ENCODE measurements around the gene HS3ST2. TPM values are rescaled to one million over a fixed set of nuclear protein-coding genes. Genes with fewer than 3 reads are reported as not detected.

HS3ST2 gene
- total RNA-seq, 1 donor from 2014 or later, result 9.0 TPM

DNA sequence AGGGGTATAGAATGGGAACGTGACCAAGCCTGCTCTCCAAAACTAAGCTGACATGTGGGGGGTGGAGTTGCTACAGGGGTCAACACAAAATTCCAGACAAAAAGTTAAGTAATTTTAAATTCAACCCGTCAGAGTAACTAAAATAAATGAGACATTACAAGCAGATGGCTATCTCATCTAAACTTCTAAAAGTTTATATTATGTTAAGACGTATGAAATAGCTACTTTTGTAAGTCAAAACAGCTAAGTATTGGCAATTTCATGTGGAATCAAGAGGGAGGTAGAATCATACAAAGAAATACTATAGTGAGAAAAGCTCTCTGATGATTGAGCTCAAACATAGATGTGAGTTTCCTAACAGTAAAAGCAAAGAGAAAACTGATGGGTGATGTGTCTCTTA is 113.3 kb downstream of the HS3ST2 start:
- intact Hi-C loops (cut with DNase I), result no loop called here
- TF ChIP-seq, protein P1, sequence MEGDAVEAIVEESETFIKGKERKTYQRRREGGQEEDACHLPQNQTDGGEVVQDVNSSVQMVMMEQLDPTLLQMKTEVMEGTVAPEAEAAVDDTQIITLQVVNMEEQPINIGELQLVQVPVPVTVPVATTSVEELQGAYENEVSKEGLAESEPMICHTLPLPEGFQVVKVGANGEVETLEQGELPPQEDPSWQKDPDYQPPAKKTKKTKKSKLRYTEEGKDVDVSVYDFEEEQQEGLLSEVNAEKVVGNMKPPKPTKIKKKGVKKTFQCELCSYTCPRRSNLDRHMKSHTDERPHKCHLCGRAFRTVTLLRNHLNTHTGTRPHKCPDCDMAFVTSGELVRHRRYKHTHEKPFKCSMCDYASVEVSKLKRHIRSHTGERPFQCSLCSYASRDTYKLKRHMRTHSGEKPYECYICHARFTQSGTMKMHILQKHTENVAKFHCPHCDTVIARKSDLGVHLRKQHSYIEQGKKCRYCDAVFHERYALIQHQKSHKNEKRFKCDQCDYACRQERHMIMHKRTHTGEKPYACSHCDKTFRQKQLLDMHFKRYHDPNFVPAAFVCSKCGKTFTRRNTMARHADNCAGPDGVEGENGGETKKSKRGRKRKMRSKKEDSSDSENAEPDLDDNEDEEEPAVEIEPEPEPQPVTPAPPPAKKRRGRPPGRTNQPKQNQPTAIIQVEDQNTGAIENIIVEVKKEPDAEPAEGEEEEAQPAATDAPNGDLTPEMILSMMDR (IDR thresholded peaks at IDR 0.05), result no peak
- Histone ChIP-seq H3K4me3 (no peak overlapping the region), H3K4me1 (no peaks in the 10 kb centered on the region), H3K9me3 (no peaks in the 10 kb centered on the region), H3K27me3 (no peaks in the 10 kb centered on the region), H3K27ac (no peak overlapping the region), H3K36me3 (no peaks in the 10 kb centered on the region)
- no peak for DNase-seq (ENCODE audit: low spot score in 2 of 2)

DNA sequence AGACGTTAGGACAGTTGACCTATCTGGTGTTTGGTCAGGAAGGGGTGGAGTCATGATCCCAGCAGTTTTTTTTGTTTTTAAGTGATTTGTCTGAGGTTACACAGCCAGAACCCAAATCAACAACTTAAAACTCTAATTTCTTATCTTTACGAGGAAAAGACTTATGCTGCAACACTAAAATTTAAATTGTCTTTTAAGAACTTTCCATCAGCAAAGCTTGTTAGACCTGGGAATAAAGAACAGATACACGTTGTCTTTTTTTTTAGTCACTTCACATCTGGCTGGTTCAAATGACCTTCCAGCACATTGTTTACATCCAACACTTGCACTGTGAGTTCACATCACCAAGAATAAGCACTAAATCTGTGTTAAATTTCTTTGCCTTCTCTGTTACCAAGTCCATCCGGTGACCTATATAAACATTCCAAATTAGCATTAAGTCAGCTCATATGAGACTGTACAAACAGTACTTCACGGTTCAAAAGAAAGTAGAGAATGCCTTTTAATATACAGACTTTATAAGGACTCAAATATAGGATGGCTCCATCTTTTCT is 115.0 kb downstream of the HS3ST2 start:
- H3K27me3 ChIP-seq, result no peaks in the 10 kb centered on the region
- no peaks in the 10 kb centered on the region for H3K4me1 ChIP-seq
- TF ChIP-seq, protein P1 (IDR thresholded peaks at IDR 0.05), result no peak
- no peak for DNase-seq (ENCODE audit: low spot score in 2 of 2)
- H3K9me3 ChIP-seq, result no peaks in the 10 kb centered on the region
- H3K36me3 ChIP-seq, result no peaks in the 10 kb centered on the region
- no peak overlapping the region for H3K4me3 ChIP-seq
- intact Hi-C loops (cut with DNase I), result no loop called here
- H3K27ac ChIP-seq, result no peak overlapping the region

DNA sequence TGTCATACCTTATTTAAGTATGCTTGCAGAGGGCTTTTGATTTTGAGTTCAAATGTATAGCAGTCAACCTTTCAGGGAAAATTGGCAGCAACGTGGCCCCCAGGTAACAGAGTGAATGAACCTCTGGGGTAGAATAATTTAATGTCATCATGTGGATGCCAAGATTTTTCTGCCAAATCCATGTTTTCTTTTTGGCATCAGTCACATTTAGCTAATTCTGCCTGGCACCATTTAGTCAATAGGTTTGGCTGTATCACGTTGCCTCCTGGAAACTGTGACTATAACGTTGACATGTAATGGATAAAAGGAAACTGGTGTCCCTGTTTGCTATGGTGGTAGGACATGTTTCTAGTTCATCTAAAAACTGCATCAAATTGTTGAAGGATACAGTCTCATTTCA is 115.5 kb downstream of the HS3ST2 start:
- Histone ChIP-seq H3K4me3 (no peak overlapping the region), H3K27me3 (no peaks in the 10 kb centered on the region), H3K27ac (no peak overlapping the region), H3K36me3 (no peaks in the 10 kb centered on the region), H3K9me3 (no peaks in the 10 kb centered on the region), H3K4me1 (no peaks in the 10 kb centered on the region)
- DNase-seq (ENCODE audit: low spot score in 2 of 2), result no peak
- intact Hi-C loops (cut with DNase I), result no loop called here
- TF ChIP-seq, protein P1 (IDR thresholded peaks at IDR 0.05), result no peak

DNA sequence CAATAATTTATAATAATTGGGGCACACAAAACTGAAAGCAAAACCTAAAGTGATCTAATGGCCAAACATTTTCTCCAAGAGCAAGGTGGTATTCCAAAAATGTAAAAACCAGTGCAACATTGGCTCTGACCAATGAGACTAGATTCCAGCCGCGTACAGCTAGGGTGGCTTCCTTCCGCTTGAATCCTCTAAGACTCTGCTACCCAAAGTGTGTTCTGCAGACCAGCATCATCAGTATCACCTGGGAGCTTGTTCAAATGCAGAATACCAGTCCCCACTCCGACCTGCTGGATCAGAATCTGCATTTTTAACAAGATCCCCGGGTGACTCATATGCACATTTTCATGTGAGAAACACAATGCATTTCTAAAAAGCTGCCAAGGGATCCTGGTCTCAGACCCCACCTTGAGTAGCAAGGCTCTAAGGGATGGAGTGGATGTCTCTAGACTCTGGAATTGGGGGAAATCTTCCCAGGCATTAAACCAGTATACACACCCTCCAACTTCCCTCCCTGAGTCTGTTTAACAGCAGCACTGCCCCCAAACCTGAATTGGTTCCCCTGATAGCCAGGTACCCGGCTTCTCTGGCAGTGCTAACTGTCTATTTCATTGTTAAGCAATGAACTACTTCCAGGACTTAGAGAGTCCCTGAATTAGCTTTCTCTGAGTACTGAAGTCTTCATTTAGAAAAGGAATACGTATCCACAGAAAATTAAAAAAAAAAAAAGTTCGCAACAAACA is 118.2 kb downstream of the HS3ST2 start:
- no peak overlapping the region for H3K4me3 ChIP-seq
- H3K36me3 ChIP-seq, result no peaks in the 10 kb centered on the region
- intact Hi-C loops (cut with DNase I), result no loop called here
- no peaks in the 10 kb centered on the region for H3K9me3 ChIP-seq
- no peak for DNase-seq (ENCODE audit: low spot score in 2 of 2)
- H3K27me3 ChIP-seq, result no peaks in the 10 kb centered on the region
- H3K27ac ChIP-seq, result no peak overlapping the region
- TF ChIP-seq, protein P1 (IDR thresholded peaks at IDR 0.05), result no peak
- no peaks in the 10 kb centered on the region for H3K4me1 ChIP-seq

DNA sequence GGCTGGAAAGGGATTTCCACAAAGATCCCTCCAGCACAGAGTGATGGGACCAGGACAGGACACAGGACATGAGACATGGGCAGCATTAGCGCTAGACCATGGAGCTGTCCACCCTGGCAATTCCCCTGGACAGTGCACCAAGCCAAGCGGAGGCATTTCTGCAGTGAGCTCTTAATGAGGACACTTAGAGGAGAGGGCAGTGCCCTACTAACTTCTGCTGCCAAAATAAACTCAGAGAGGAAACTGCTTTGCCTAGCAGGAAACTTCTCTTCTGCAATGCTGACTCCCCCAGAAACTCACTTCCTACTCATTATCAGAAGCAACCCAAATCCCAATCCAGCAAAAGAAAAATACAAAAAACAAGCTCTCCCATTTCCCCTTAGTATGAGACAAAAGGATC is 119.2 kb downstream of the HS3ST2 start:
- Histone ChIP-seq H3K4me3 (no peak overlapping the region), H3K27me3 (no peaks in the 10 kb centered on the region), H3K4me1 (no peaks in the 10 kb centered on the region), H3K36me3 (no peaks in the 10 kb centered on the region), H3K9me3 (no peaks in the 10 kb centered on the region), H3K27ac (no peak overlapping the region)
- DNase-seq (ENCODE audit: low spot score in 2 of 2), result no peak
- TF ChIP-seq, protein P1 (IDR thresholded peaks at IDR 0.05), result no peak
- intact Hi-C loops (cut with DNase I), result no loop called here

Data from ascending aorta (tissue), 2 donors.